Activated naive CD4-positive, alpha-beta T cell treated with anti-CD3 and anti-CD28 coated beads, Interleukin-2, amount 10 ng/mL, durations not matched to agents 7 days and 5 days (primary cell): ENCODE measurements around the gene PAQR3.
A peak's percentile ranks its signal among the peaks of the same experiment; 100 is the strongest.

ENCODE experiments used
- CTCF ChIA-PET: fragments of 350-600 bp; sonication (Branson Sonifier 250); formaldehyde crosslinking; loops from one replicate; lab custom pipeline; 2021; ENCODE audit warnings: antibody characterized with exemption; lab: Charles Lee
- DNase-seq: peaks from one replicate; pipeline ENCODE4 v3.0.0-alpha.2; 2020
- H3K27ac Mint-ChIP-seq: one replicate; pipeline ENCODE4 v1.8.0; 2021; ENCODE audit warnings: mild to moderate bottlenecking, moderate library complexity, mixed read lengths
- H3K27me3 Mint-ChIP-seq: one replicate; pipeline ENCODE4 v1.8.0; 2021; ENCODE audit warnings: mild to moderate bottlenecking, mixed read lengths
- H3K36me3 Mint-ChIP-seq: one replicate; pipeline ENCODE4 v1.8.0; 2021; ENCODE audit warnings: mixed read lengths
- H3K4me1 Mint-ChIP-seq: one replicate; pipeline ENCODE4 v1.8.0; 2021; ENCODE audit warnings: mixed read lengths
- H3K4me3 Mint-ChIP-seq: one replicate; pipeline ENCODE4 v1.8.0; 2021; ENCODE audit warnings: mild to moderate bottlenecking, moderate library complexity, mixed read lengths
- H3K9me3 Mint-ChIP-seq: one replicate; pipeline ENCODE4 v1.8.0; 2021; ENCODE audit warnings: mixed read lengths

The PAQR3 gene, protein sequence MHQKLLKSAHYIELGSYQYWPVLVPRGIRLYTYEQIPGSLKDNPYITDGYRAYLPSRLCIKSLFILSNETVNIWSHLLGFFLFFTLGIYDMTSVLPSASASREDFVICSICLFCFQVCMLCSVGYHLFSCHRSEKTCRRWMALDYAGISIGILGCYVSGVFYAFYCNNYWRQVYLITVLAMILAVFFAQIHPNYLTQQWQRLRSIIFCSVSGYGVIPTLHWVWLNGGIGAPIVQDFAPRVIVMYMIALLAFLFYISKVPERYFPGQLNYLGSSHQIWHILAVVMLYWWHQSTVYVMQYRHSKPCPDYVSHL

DNA sequence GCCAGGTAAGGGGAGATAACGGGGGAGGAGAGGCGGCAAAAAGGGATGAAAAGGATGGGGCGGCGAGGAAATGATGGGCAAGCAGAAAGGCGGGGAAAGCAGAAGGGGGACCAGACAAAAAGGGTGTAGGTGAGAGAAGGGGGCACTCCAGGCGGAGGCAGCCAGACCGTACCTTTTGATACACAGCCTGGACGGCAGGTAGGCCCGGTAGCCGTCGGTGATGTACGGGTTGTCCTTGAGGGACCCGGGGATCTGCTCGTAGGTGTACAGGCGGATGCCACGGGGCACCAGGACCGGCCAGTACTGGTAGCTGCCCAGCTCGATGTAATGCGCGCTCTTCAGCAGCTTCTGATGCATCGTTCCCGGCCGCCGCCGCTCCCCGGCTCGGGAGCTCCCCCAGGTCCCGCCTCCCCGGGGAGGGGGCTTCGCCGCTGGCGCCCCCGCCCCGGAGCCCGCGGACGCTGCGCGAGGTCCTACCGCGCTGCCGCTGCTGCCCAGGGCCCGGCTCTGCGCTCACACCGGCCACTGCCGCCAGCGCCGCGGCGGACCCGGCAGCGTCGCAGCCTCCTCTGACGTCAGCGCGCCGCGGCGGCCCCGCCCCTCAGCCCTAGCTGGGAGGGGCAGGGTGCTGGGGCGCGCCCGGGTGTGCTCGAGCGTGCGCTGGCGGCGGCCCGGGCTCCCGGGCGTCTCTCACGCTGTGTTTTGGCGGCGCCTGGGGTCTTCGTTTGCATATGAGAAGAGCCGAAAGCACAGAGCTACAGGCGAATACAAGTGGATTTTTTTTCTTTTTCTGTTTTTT, at the start of gene PAQR3:
Gene PAQR3 (minus strand): TSS at position 571 of the 799 bp plus-strand sequence. CDS start 214 bp downstream, at position 357.
- CTCF ChIA-PET: interaction anchor here (0.8 to 1.7 kb wide), 2 partner anchors 14 to 325 kb away, joined by 4 to 5 read pairs; no protein-coding TSS in a partner anchor
- DNase-seq: peak; percentile 87

DNA sequence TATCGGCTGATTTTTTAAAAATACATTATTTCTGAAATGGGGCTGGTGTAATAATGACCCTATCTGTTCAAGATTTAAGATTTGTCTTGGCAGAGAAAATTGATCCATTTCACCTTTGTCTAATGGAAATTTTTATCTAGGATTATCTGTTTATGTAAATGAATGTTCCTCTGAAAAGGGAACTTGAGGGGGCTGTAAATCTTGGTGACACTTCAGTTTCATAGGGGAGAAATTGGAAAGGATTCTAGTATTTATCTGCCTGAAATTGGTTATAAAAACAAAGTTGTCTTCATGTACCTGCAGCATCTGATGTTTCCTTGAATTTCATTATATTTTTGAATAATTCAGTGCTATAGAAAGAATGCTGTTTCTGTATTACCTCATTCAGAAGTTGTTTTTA, 48.4 kb upstream of the PAQR3 start:
- no peaks in the 10 kb centered on the region for H3K4me1 Mint-ChIP-seq
- no peak for DNase-seq
- H3K27me3 Mint-ChIP-seq: peaks cover 4% of the 10 kb centered on the region
- CTCF ChIA-PET: no interaction called here
- no peak overlapping the region for H3K27ac Mint-ChIP-seq
- no peaks in the 10 kb centered on the region for H3K36me3 Mint-ChIP-seq
- H3K4me3 Mint-ChIP-seq: no peak overlapping the region
- H3K9me3 Mint-ChIP-seq: no peaks in the 10 kb centered on the region

More for the DNA sequence above, at the start of gene PAQR3:
- no peaks in the 10 kb centered on the region for H3K9me3 Mint-ChIP-seq
- peaks cover 29% of the 10 kb centered on the region for H3K4me1 Mint-ChIP-seq
- H3K27ac Mint-ChIP-seq: peak within 1 kb of the TSS; percentile 78
- peaks cover 11% of the 10 kb centered on the region for H3K27me3 Mint-ChIP-seq
- H3K36me3 Mint-ChIP-seq: peaks cover 8% of the 10 kb centered on the region
- peak within 1 kb of the TSS; percentile 95 for H3K4me3 Mint-ChIP-seq

DNA sequence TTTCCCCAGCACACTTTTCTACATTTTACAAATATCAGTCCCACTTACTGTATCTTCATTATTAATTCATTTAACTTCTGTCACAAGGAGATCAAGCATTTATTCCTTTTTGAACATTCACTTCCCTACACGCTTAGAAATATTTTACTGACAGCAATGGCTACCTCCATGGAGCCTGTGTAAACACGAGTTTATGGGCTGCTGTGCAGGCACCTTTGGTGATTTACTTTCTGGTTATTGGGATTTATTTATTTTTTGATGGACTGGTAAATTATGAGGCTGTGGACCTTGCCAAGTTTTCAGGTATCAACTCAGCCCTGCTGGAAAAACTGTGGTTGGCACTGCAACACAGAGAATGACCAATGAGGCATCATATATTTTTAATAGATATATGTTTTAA, 45.4 kb upstream of the PAQR3 start:
- no peak for DNase-seq

DNA sequence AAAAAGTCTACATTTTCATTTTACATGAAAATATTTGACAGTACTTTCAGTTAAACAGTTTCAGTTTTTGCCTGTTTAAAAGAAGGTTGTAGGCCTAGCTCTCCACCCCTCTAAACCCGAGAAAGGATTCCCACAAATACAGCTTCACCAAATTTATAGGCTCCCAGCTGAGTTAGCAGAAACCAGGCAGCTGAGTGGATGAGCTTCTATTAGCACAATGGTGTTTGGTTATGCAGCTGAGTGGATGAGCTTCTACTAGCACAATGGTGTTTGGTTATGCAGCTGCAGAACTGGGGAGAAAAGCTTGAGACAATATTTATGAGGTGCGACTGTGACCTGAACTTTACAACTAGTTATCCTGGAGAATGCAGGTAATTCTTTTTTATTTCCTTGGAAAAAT, 36.6 kb upstream of the PAQR3 start:
- DNase-seq: no peak
- Mint-ChIP-seq H3K4me3 (no peak overlapping the region), H3K36me3 (no peaks in the 10 kb centered on the region), H3K4me1 (no peaks in the 10 kb centered on the region), H3K27ac (no peak overlapping the region), H3K9me3 (no peaks in the 10 kb centered on the region), H3K27me3 (no peaks in the 10 kb centered on the region)
- CTCF ChIA-PET: no interaction called here

More for the DNA sequence above, 45.4 kb upstream of the PAQR3 start:
- Mint-ChIP-seq H3K4me3 (no peak overlapping the region), H3K9me3 (no peaks in the 10 kb centered on the region), H3K27ac (no peak overlapping the region), H3K4me1 (no peaks in the 10 kb centered on the region), H3K36me3 (no peaks in the 10 kb centered on the region), H3K27me3 (no peaks in the 10 kb centered on the region)
- CTCF ChIA-PET: no interaction called here

DNA sequence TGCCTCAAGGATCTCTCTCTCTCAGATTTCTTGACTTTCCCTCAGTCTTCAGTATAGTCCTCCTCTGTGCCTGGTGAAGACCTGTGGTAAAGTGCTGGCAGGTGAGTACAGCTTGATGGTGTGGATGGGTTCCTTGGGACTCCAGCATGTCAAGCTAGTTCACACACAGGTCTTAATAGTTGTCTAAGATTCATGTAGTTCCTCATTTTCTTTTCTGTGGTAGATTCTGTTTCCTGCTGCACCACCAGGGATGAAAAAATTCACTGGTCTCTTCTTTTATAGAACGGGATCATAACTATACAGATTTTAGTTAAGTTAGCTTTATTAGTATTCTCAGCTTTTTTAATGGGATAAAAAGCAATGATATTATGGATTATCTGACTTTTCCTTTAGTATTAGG, 32.5 kb upstream of the PAQR3 start:
- DNase-seq: no peak

DNA sequence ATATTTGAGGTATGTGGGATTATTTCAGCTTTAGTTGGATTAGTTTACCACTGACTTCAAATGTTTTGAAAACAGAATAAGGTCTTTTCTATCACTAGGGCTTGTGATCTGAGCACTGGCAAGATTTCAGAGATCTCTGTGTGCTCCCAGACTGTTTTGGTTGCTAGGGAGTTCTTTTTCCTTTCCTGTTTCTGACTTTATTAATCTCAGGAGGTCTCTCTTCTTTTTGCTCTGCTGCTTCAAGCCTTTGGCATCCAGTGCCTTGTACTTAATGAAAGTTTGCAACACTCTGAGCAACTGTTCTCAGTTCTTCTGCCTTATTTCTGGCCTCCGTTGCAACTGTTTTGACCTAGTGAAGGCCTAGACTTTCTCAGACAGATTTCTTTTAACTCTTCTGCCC, 32.1 kb upstream of the PAQR3 start:
- H3K4me3 Mint-ChIP-seq: no peak overlapping the region
- no peaks in the 10 kb centered on the region for H3K9me3 Mint-ChIP-seq
- no peaks in the 10 kb centered on the region for H3K27me3 Mint-ChIP-seq
- no peak overlapping the region for H3K27ac Mint-ChIP-seq
- no peaks in the 10 kb centered on the region for H3K4me1 Mint-ChIP-seq
- no peaks in the 10 kb centered on the region for H3K36me3 Mint-ChIP-seq
- CTCF ChIA-PET: no interaction called here
- no peak for DNase-seq

More for the DNA sequence above, 32.5 kb upstream of the PAQR3 start:
- CTCF ChIA-PET: no interaction called here
- no peak overlapping the region for H3K27ac Mint-ChIP-seq
- no peak overlapping the region for H3K4me3 Mint-ChIP-seq
- H3K27me3 Mint-ChIP-seq: no peaks in the 10 kb centered on the region
- H3K9me3 Mint-ChIP-seq: no peaks in the 10 kb centered on the region
- H3K4me1 Mint-ChIP-seq: no peaks in the 10 kb centered on the region
- no peaks in the 10 kb centered on the region for H3K36me3 Mint-ChIP-seq

DNA sequence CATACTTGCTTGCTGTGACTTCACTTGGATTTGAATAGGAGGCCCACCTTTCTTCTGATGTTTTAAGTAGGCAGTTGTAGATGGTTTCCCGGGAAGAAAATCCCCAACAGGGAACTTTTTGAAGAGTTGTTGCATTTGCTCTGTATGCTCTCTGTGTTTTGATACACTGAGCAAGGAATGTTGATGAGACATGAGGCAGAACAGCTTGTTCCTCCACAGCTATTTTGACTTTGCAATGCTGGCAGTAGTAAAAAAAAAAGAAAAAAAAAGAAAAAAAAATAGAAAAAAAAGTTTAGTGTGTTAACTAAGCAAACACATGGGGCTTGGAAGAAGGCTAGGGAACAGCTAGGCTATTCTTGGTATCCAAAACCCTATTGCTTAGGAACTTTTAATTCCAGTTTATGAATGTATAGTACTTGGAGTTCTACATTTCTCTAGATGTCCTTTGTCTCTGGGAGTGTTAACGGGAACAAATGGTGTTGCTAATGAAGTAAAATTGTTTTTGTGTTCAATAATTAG, 23.4 kb upstream of the PAQR3 start:
- H3K36me3 Mint-ChIP-seq: no peaks in the 10 kb centered on the region

DNA sequence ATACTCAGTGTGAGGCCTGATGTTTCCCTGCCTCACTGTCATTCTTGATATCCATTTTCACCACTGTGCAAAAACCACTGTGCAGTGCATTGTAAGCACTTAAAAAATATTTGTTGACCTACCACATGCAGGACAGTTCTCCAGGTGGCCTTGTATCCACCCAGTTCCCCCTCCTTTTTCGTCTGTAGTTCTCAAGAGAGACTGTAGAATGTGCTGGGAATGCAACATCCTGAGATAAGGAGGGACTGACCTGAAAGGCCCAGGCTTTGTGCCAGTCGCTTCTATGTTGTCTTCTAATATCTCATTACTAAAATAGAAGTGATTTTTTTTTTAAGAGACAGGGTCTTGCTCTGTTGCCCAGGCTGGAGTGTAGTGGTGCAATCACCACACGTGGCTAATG, 21.7 kb upstream of the PAQR3 start:
- Mint-ChIP-seq H3K27ac (no peak overlapping the region), H3K4me3 (no peak overlapping the region), H3K4me1 (no peaks in the 10 kb centered on the region), H3K36me3 (no peaks in the 10 kb centered on the region), H3K9me3 (no peaks in the 10 kb centered on the region), H3K27me3 (peaks cover 4% of the 10 kb centered on the region)
- DNase-seq: no peak
- CTCF ChIA-PET: no interaction called here

More for the DNA sequence above, 23.4 kb upstream of the PAQR3 start:
- no peak for DNase-seq
- H3K27me3 Mint-ChIP-seq: peaks cover 4% of the 10 kb centered on the region
- H3K9me3 Mint-ChIP-seq: no peaks in the 10 kb centered on the region
- H3K4me1 Mint-ChIP-seq: no peaks in the 10 kb centered on the region
- no peak overlapping the region for H3K27ac Mint-ChIP-seq
- CTCF ChIA-PET: no interaction called here
- no peak overlapping the region for H3K4me3 Mint-ChIP-seq

DNA sequence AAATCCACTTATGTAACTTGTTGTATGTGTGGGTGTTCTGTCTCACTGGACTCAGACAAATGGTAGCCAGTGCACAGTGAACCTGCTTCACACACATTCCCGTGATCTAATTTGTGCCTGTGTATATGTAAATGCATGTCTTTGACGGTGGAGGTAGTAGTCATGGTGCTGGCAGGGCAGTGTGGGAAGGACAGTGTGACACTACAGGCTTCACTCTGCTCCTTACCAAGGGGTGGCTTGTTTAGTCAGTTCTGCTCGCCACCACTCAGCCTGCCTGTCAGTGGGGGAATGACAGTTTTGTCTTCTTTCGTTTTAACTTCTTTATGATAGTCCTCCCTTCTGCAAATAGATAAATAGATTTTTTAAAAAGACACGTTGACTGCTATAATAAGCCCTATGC, 17.7 kb upstream of the PAQR3 start:
- Mint-ChIP-seq H3K4me3 (no peak overlapping the region), H3K27ac (no peak overlapping the region), H3K9me3 (no peaks in the 10 kb centered on the region), H3K36me3 (no peaks in the 10 kb centered on the region), H3K27me3 (peaks cover 7% of the 10 kb centered on the region), H3K4me1 (no peaks in the 10 kb centered on the region)
- CTCF ChIA-PET: no interaction called here
- no peak for DNase-seq

DNA sequence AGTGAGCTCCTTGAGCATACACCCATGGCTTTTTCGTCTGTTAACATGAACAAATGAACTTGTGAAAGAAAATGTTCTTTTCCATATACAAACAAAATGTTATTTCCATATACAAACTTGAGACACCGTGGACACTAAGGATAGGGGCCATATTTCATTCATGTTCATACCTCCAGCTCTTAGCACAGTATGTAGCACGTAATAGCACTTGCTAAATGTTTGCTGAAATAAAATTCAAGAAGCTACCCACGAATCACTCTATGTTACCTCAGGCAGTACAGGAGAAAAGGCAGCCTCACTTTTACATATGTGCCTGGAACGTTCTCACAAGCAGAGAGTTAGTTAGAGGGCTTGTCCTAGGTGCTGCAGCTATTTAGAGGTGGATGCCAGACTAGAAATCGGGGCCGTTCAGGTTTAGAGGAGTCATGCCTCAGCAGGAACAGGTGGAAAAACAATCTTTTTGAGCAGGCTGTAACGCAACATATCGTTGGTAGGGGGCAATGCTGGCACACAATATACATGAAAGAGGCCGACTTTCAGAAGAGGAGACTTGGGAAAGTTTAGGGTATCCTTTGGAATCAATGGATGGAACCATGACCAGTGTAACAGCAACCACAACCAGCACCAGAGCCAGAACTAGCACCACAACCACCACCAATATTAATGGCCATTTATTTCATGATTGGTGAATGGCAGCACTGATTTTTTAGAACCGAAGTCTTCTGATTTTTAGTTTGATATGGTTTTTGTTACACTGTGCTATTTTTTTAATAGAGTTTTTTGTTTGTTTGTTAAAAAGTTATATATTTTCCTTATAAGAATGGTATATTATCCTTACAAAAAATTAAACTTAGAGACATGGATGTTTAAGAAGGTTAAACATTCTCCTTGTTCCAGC, 14.8 kb upstream of the PAQR3 start:
- H3K36me3 Mint-ChIP-seq: no peaks in the 10 kb centered on the region
- peak; percentile 25 for DNase-seq

DNA sequence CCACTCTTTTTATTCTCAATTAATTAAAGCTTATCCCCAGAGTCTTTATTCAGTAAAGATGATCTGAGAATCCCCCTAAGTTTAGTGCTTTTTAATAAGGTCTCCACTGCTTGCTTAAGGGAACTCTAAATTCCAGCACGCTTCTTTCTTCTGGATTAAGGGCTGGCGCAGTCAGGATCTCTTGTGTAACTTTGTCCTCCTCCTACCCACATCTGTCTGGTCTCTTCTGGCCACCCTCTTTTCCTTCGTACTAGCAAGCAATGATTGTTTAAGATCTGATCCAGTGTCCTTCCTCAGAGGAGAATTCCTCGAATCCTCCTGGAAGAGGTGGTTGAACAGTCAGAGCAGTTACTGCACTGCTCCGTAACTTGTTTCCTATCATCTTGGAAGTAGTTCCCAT, 14.0 kb upstream of the PAQR3 start:
- DNase-seq: no peak
- H3K9me3 Mint-ChIP-seq: no peaks in the 10 kb centered on the region
- no peak overlapping the region for H3K4me3 Mint-ChIP-seq
- CTCF ChIA-PET: interaction anchor here (0.6 to 1.8 kb wide), 14 partner anchors 9 to 1267 kb away, joined by 3 to 13 read pairs (median 3); partner anchors contain the start of gene PAQR3
- H3K27ac Mint-ChIP-seq: no peak overlapping the region
- H3K36me3 Mint-ChIP-seq: no peaks in the 10 kb centered on the region
- H3K27me3 Mint-ChIP-seq: peaks cover 3% of the 10 kb centered on the region
- H3K4me1 Mint-ChIP-seq: no peaks in the 10 kb centered on the region

More for the DNA sequence above, 14.8 kb upstream of the PAQR3 start:
- H3K4me1 Mint-ChIP-seq: no peaks in the 10 kb centered on the region
- H3K27me3 Mint-ChIP-seq: peaks cover 3% of the 10 kb centered on the region
- H3K9me3 Mint-ChIP-seq: no peaks in the 10 kb centered on the region
- no peak overlapping the region for H3K27ac Mint-ChIP-seq
- CTCF ChIA-PET: interaction anchor here (0.8 to 1.8 kb wide), 4 partner anchors 620 to 1262 kb away, joined by 3 to 8 read pairs (median 3); no protein-coding TSS in a partner anchor
- no peak overlapping the region for H3K4me3 Mint-ChIP-seq

DNA sequence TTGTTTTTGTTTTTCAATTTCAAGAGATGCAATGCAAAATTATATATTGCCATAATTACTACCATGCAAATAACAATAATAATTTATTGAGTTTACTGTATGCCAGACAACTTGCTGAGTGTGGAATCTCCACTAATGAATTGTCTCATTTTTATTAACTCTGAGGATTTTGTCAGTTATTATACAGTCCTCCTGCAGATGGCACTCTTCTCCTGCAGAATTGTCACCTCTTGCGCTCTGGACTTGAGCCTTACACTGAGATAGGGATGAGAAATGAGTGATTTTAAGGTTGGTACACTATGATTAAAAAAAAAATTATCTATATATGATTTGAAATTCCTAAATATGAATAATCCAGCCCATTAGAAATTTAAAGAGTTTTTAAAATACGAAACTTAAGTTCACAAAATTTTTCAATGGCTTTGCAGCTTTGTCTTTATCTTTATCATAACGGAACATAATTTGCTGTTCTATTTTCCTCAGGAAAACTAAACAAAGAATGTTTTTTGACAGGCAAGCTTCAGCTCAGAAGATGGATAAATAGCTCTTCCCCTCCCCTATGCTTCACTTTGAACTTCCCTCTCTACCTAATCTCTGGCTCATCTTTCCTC, 12.7 kb upstream of the PAQR3 start:
- H3K4me1 Mint-ChIP-seq: no peaks in the 10 kb centered on the region
- CTCF ChIA-PET: interaction anchor here (0.6 to 2.2 kb wide), 14 partner anchors 8 to 1371 kb away, joined by 3 to 13 read pairs (median 4); partner anchors contain the start of gene PAQR3
- H3K9me3 Mint-ChIP-seq: no peaks in the 10 kb centered on the region
- peak; percentile 45 for DNase-seq
- no peak overlapping the region for H3K4me3 Mint-ChIP-seq
- peaks cover 10% of the 10 kb centered on the region for H3K27me3 Mint-ChIP-seq
- no peaks in the 10 kb centered on the region for H3K36me3 Mint-ChIP-seq
- no peak overlapping the region for H3K27ac Mint-ChIP-seq

DNA sequence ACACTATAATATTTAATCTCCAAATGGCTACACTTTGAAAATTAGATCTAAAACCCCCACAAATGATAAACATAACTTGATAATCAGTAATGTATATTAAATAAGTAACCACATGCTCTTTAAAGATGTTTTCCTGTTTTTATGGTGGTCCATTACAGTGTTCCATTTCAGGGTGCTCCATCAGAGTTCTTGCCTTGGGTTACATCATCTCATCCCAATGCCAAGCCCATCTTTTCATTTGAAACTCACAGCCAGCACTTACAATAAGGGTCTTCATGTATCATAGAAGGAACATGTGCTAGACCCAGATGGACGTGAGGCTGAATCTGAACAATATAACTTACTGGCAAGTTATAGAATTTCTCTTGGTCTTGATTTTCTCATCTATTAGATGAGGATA, 10.5 kb upstream of the PAQR3 start:
- H3K36me3 Mint-ChIP-seq: no peaks in the 10 kb centered on the region
- H3K4me1 Mint-ChIP-seq: no peaks in the 10 kb centered on the region
- CTCF ChIA-PET: no interaction called here
- H3K4me3 Mint-ChIP-seq: no peak overlapping the region
- H3K27ac Mint-ChIP-seq: no peak overlapping the region
- DNase-seq: no peak
- peaks cover 22% of the 10 kb centered on the region for H3K27me3 Mint-ChIP-seq
- H3K9me3 Mint-ChIP-seq: no peaks in the 10 kb centered on the region
